ENCODE results near the gene RNF175.
A peak's percentile ranks its signal among the peaks of the same experiment; 100 is the strongest.

RNF175 gene

GRCh38 chr4:153759407-153760316 lies at the start of gene RNF175:
Gene RNF175, minus strand, starts transcription at chr4:153760024. Its CDS starts 162 bp downstream, at chr4:153759862.
- DNase-seq: peak; percentile 21

- DNase-seq: no peak
Observed at GRCh38 chr4:153809307-153809706, 49.5 kb upstream of the RNF175 start.

GRCh38 chr4:153808175-153808574 lies 48.4 kb upstream of the RNF175 start:
- DNase-seq: no peak

- no peak for DNase-seq
Observed at GRCh38 chr4:153806073-153806472, 46.2 kb upstream of the RNF175 start.

GRCh38 chr4:153804722-153805121 lies 44.9 kb upstream of the RNF175 start:
- no peak for DNase-seq

GRCh38 chr4:153799694-153800074 lies 39.9 kb upstream of the RNF175 start:
- no peak for DNase-seq

GRCh38 chr4:153798901-153799693 lies 39.3 kb upstream of the RNF175 start:
- no peak for DNase-seq

- DNase-seq: no peak
Observed at GRCh38 chr4:153798420-153798819, 38.6 kb upstream of the RNF175 start.

GRCh38 chr4:153794006-153794405 lies 34.2 kb upstream of the RNF175 start:
- DNase-seq: no peak

GRCh38 chr4:153792618-153793247 lies 32.9 kb upstream of the RNF175 start:
- no peak for DNase-seq

GRCh38 chr4:153791746-153792617 lies 32.2 kb upstream of the RNF175 start:
- peak; percentile 39 for DNase-seq

- DNase-seq: no peak
Observed at GRCh38 chr4:153790962-153791551, 31.2 kb upstream of the RNF175 start.

- no peak for DNase-seq
Observed at GRCh38 chr4:153790500-153790865, 30.7 kb upstream of the RNF175 start.

GRCh38 chr4:153789741-153790499 lies 30.1 kb upstream of the RNF175 start:
- DNase-seq: no peak

- DNase-seq: no peak
Observed at GRCh38 chr4:153788413-153789276, 28.8 kb upstream of the RNF175 start, which contains the start of gene SFRP2. Gene SFRP2, minus strand, starts transcription at chr4:153789083. Its CDS starts 248 bp downstream, at chr4:153788835.

- no peak for DNase-seq
Observed at GRCh38 chr4:153788051-153788412, 28.2 kb upstream of the RNF175 start.

- no peak for DNase-seq
Observed at GRCh38 chr4:153787575-153787974, 27.8 kb upstream of the RNF175 start.

GRCh38 chr4:153787061-153787560 lies 27.3 kb upstream of the RNF175 start:
- DNase-seq: no peak

- peak; percentile 32 for DNase-seq
Observed at GRCh38 chr4:153785910-153786721, 26.3 kb upstream of the RNF175 start.
